WTC11 (cell line): ENCODE measurements around the gene TSPO. TPM values are rescaled to one million over a fixed set of nuclear protein-coding genes. Genes with fewer than 3 reads are reported as not detected.

Source experiments
- ATAC-seq: fragments of 200-7000 bp; cut with Tn5 transposase; 2 replicates; pipeline ENCODE4 v1.10.0; 2021; ENCODE audit warnings: mild to moderate bottlenecking, moderate library complexity
- CTCF ChIA-PET: fragments of 300-600 bp; sonication (Branson Sonifier 250); formaldehyde crosslinking; loops from one replicate; lab custom pipeline; 2021; ENCODE audit warnings: antibody characterized with exemption; lab: Charles Lee
- POLR2A ChIA-PET: fragments of 350-600 bp; sonication (Branson Sonifier 250); formaldehyde crosslinking; loops from one replicate; lab custom pipeline; 2021; ENCODE audit warnings: antibody characterized with exemption; lab: Charles Lee
- DNase-seq: peaks from one replicate; pipeline ENCODE4 v3.0.0; 2021; ENCODE audit warnings: low spot score
- H3K27ac Mint-ChIP-seq: 2 replicates; pipeline ENCODE4 v1.8.0; 2021; ENCODE audit warnings: mixed read lengths
- H3K27me3 Mint-ChIP-seq: 2 replicates; pipeline ENCODE4 v1.8.0; 2021; ENCODE audit warnings: low read depth, mild to moderate bottlenecking, moderate library complexity, mixed read lengths
- H3K36me3 Mint-ChIP-seq: 2 replicates; pipeline ENCODE4 v1.8.0; 2021; ENCODE audit warnings: mixed read lengths
- H3K4me1 Mint-ChIP-seq: 2 replicates; pipeline ENCODE4 v1.8.0; 2022; ENCODE audit warnings: mixed read lengths
- H3K4me3 Mint-ChIP-seq: 2 replicates; pipeline ENCODE4 v1.8.0; 2021; ENCODE audit warnings: mild to moderate bottlenecking, moderate library complexity, mixed read lengths
- H3K9me3 Mint-ChIP-seq: 2 replicates; pipeline ENCODE4 v1.8.0; 2021; ENCODE audit warnings: mixed read lengths
- CBFB ChIP-seq: sonication (generic); formaldehyde crosslinking; IDR thresholded peaks from 2 replicates; pipeline ENCODE4 v1.8.1; 2022; ENCODE audit warnings: mild to moderate bottlenecking, low read depth, missing genetic modification reagents
- CREB1 ChIP-seq: sonication (generic); formaldehyde crosslinking; IDR thresholded peaks from 2 replicates; pipeline ENCODE4 v1.8.0; 2023; ENCODE audit warnings: mild to moderate bottlenecking, missing genetic modification reagents
- CREM ChIP-seq: sonication (generic); formaldehyde crosslinking; IDR thresholded peaks from 2 replicates; pipeline ENCODE4 v1.8.1; 2022; ENCODE audit warnings: mild to moderate bottlenecking, missing genetic modification reagents, moderate library complexity
- FOXJ3 ChIP-seq: sonication (generic); formaldehyde crosslinking; IDR thresholded peaks from 2 replicates; pipeline ENCODE4 v1.9.0; 2021; ENCODE audit warnings: missing genetic modification reagents, mild to moderate bottlenecking, borderline replicate concordance
- NFE2L1 ChIP-seq: sonication (generic); formaldehyde crosslinking; IDR thresholded peaks from 2 replicates; pipeline ENCODE4 v1.8.1; 2023; ENCODE audit warnings: missing genetic modification reagents
- NR1H2 ChIP-seq: sonication (generic); formaldehyde crosslinking; IDR thresholded peaks from 2 replicates; pipeline ENCODE4 v1.9.0; 2021; ENCODE audit warnings: mild to moderate bottlenecking, moderate library complexity, missing genetic modification reagents
- OVOL2 ChIP-seq: fragments of 250-450 bp; sonication (Bioruptor Pico); IDR thresholded peaks from 2 replicates; pipeline ENCODE4 v1.9.0; 2021; ENCODE audit warnings: mild to moderate bottlenecking, borderline replicate concordance
- RELA ChIP-seq: sonication (generic); formaldehyde crosslinking; IDR thresholded peaks from 2 replicates; pipeline ENCODE4 v1.8.1; 2022; ENCODE audit warnings: missing genetic modification reagents, mild to moderate bottlenecking, borderline replicate concordance
- SOX15 ChIP-seq: fragments of 250-450 bp; sonication (Bioruptor Pico); IDR thresholded peaks from 2 replicates; pipeline ENCODE4 v1.9.0; 2021; ENCODE audit warnings: mild to moderate bottlenecking
- TCF7 ChIP-seq: sonication (generic); formaldehyde crosslinking; IDR thresholded peaks from 2 replicates; pipeline ENCODE4 v1.8.0; 2022; ENCODE audit warnings: mild to moderate bottlenecking, low read depth, missing genetic modification reagents, moderate library complexity
- ZNF219 ChIP-seq: sonication (generic); formaldehyde crosslinking; IDR thresholded peaks from 2 replicates; pipeline ENCODE4 v1.8.0; 2023; ENCODE audit warnings: missing genetic modification reagents, mild to moderate bottlenecking, borderline replicate concordance
- ZNF232 ChIP-seq: sonication (generic); formaldehyde crosslinking; IDR thresholded peaks from 2 replicates; pipeline ENCODE4 v1.8.0; 2022; ENCODE audit warnings: mild to moderate bottlenecking, missing genetic modification reagents
- ZNF263 ChIP-seq: sonication (generic); formaldehyde crosslinking; IDR thresholded peaks from 2 replicates; pipeline ENCODE4 v1.8.1; 2022; ENCODE audit warnings: low read depth, mild to moderate bottlenecking, moderate library complexity, missing genetic modification reagents
- ZNF416 ChIP-seq: fragments of 250-450 bp; sonication (Bioruptor Pico); IDR thresholded peaks from 2 replicates; pipeline ENCODE4 v1.9.0; 2021; ENCODE audit warnings: mild to moderate bottlenecking, inconsistent platforms
- ZNF423 ChIP-seq: fragments of 250-450 bp; sonication (Bioruptor Pico); IDR thresholded peaks from 2 replicates; pipeline ENCODE4 v2.1.2; 2022; ENCODE audit warnings: mild to moderate bottlenecking, moderate library complexity
- total RNA-seq: library from RNA; stranded (reverse); gene quantifications from 3 replicates; pipeline ENCODE4 v1.2.3, GENCODE V29; 2021
- TF ChIP-seq, protein P1 (sequence below): sonication (generic); formaldehyde crosslinking; IDR thresholded peaks from 2 replicates; pipeline ENCODE4 v1.8.1; 2022; ENCODE audit warnings: mild to moderate bottlenecking, missing genetic modification reagents, moderate library complexity, borderline replicate concordance
- TF ChIP-seq, protein P2 (sequence below): sonication (generic); formaldehyde crosslinking; IDR thresholded peaks from 2 replicates; pipeline ENCODE4 v1.8.1; 2022; ENCODE audit warnings: mild to moderate bottlenecking, moderate library complexity, missing genetic modification reagents
- TF ChIP-seq, protein P3 (sequence below): sonication (generic); formaldehyde crosslinking; IDR thresholded peaks from 2 replicates; pipeline ENCODE4 v1.8.1; 2022; ENCODE audit warnings: low read depth, mild to moderate bottlenecking, moderate library complexity, missing genetic modification reagents, borderline replicate concordance
- TF ChIP-seq, protein P4 (sequence below): sonication (generic); formaldehyde crosslinking; IDR thresholded peaks from 2 replicates; pipeline ENCODE4 v1.8.0; 2023; ENCODE audit warnings: missing genetic modification reagents
- TF ChIP-seq, protein P5 (sequence below): sonication (generic); formaldehyde crosslinking; IDR thresholded peaks from 2 replicates; pipeline ENCODE4 v1.8.0; 2022; ENCODE audit warnings: mild to moderate bottlenecking, missing genetic modification reagents
- TF ChIP-seq, protein P6 (sequence below): sonication (generic); formaldehyde crosslinking; IDR thresholded peaks from 2 replicates; pipeline ENCODE4 v1.8.1; 2022; ENCODE audit warnings: low read depth, missing genetic modification reagents, borderline replicate concordance
- TF ChIP-seq, protein P7 (sequence below): sonication (generic); formaldehyde crosslinking; IDR thresholded peaks from 2 replicates; pipeline ENCODE4 v1.8.0; 2023; ENCODE audit warnings: mild to moderate bottlenecking, missing genetic modification reagents
- TF ChIP-seq, protein P8 (sequence below): sonication (generic); formaldehyde crosslinking; IDR thresholded peaks from 2 replicates; pipeline ENCODE4 v1.8.1; 2023; ENCODE audit warnings: mild to moderate bottlenecking, missing genetic modification reagents, moderate library complexity

The TSPO gene
- total RNA-seq, 1 experiment from 2014 or later, result 21.9 TPM

DNA sequence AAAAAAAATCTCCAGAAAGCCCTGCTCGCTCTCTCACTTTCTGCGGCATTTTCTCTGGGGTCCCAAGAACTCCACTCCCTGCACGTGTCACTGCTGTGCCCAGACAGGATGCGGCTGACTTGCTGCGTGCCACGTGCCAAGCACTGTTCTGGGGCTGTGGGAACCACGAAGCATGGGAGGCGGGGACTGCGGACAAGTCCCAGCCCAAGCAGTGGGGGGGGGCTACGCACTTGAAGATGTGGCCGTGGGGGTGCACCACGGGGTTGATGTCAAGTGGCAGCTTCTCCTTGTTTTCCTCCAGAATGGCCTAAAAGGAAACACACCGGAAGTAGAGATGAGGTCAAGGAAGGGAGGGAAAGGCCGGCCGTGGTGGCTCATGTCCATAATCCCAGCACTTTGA is 24.7 kb downstream of the TSPO start (continued):
- TF ChIP-seq ZNF219 (CRISPR knock-in tag), result no peak
- no peak for TF ChIP-seq NR1H2 (CRISPR knock-in tag)
- no peak for TF ChIP-seq ZNF416 (CRISPR knock-in tag)
- no peak for TF ChIP-seq TCF7 (CRISPR knock-in tag)
- TF ChIP-seq OVOL2 (CRISPR knock-in tag), result no peak
- TF ChIP-seq ZNF263 (CRISPR knock-in tag), result no peak
- TF ChIP-seq, all 79 proteins: peak for 0

DNA sequence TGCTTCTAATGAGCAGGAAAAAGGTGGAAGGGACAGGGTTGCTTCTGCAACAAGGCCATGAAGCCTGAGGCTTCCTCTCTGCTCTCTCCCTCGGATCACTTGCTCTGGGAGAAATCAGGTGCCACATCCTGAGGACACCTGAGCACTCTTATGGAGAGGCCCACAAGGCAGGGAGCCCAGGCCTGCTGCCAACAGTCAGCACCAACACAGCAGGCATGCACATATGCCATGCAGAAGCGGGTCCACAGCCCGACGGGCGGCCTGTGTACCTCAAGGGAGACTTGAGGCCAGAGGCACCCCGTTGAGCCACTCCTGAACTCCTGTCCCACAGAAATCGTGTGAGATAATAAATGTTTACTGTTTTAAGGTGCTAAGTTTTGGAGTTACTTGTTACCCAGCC is 26.1 kb downstream of the TSPO start:
- no peaks in the 10 kb centered on the region for H3K27me3 Mint-ChIP-seq
- peaks cover 57% of the 10 kb centered on the region for H3K36me3 Mint-ChIP-seq
- no peaks in the 10 kb centered on the region for H3K4me1 Mint-ChIP-seq
- no peaks in the 10 kb centered on the region for H3K9me3 Mint-ChIP-seq
- DNase-seq (no peak), ATAC-seq (no peak)
- TF ChIP-seq, protein P1, sequence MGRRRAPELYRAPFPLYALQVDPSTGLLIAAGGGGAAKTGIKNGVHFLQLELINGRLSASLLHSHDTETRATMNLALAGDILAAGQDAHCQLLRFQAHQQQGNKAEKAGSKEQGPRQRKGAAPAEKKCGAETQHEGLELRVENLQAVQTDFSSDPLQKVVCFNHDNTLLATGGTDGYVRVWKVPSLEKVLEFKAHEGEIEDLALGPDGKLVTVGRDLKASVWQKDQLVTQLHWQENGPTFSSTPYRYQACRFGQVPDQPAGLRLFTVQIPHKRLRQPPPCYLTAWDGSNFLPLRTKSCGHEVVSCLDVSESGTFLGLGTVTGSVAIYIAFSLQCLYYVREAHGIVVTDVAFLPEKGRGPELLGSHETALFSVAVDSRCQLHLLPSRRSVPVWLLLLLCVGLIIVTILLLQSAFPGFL (CRISPR knock-in tag), result no peak
- TF ChIP-seq CBFB (CRISPR knock-in tag) (no peak), SOX15 (no peak), CREB1 (no peak), ZNF232 (CRISPR knock-in tag) (no peak), ZNF416 (CRISPR knock-in tag) (no peak), RELA (CRISPR knock-in tag) (no peak), CREM (no peak), FOXJ3 (no peak), NFE2L1 (CRISPR knock-in tag) (no peak), OVOL2 (CRISPR knock-in tag) (no peak), ZNF423 (no peak)
- TF ChIP-seq, protein P2, sequence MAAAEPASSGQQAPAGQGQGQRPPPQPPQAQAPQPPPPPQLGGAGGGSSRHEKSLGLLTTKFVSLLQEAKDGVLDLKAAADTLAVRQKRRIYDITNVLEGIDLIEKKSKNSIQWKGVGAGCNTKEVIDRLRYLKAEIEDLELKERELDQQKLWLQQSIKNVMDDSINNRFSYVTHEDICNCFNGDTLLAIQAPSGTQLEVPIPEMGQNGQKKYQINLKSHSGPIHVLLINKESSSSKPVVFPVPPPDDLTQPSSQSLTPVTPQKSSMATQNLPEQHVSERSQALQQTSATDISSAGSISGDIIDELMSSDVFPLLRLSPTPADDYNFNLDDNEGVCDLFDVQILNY (CRISPR knock-in tag), result no peak
- TF ChIP-seq, protein P3, sequence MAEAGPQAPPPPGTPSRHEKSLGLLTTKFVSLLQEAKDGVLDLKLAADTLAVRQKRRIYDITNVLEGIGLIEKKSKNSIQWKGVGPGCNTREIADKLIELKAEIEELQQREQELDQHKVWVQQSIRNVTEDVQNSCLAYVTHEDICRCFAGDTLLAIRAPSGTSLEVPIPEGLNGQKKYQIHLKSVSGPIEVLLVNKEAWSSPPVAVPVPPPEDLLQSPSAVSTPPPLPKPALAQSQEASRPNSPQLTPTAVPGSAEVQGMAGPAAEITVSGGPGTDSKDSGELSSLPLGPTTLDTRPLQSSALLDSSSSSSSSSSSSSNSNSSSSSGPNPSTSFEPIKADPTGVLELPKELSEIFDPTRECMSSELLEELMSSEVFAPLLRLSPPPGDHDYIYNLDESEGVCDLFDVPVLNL (CRISPR knock-in tag), result no peak
- TF ChIP-seq, protein P4, sequence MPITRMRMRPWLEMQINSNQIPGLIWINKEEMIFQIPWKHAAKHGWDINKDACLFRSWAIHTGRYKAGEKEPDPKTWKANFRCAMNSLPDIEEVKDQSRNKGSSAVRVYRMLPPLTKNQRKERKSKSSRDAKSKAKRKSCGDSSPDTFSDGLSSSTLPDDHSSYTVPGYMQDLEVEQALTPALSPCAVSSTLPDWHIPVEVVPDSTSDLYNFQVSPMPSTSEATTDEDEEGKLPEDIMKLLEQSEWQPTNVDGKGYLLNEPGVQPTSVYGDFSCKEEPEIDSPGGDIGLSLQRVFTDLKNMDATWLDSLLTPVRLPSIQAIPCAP (CRISPR knock-in tag), result no peak
- TF ChIP-seq, protein P5, sequence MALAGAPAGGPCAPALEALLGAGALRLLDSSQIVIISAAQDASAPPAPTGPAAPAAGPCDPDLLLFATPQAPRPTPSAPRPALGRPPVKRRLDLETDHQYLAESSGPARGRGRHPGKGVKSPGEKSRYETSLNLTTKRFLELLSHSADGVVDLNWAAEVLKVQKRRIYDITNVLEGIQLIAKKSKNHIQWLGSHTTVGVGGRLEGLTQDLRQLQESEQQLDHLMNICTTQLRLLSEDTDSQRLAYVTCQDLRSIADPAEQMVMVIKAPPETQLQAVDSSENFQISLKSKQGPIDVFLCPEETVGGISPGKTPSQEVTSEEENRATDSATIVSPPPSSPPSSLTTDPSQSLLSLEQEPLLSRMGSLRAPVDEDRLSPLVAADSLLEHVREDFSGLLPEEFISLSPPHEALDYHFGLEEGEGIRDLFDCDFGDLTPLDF (CRISPR knock-in tag), result no peak
- TF ChIP-seq, protein P6, sequence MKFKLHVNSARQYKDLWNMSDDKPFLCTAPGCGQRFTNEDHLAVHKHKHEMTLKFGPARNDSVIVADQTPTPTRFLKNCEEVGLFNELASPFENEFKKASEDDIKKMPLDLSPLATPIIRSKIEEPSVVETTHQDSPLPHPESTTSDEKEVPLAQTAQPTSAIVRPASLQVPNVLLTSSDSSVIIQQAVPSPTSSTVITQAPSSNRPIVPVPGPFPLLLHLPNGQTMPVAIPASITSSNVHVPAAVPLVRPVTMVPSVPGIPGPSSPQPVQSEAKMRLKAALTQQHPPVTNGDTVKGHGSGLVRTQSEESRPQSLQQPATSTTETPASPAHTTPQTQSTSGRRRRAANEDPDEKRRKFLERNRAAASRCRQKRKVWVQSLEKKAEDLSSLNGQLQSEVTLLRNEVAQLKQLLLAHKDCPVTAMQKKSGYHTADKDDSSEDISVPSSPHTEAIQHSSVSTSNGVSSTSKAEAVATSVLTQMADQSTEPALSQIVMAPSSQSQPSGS (CRISPR knock-in tag), result no peak
- TF ChIP-seq, protein P7, sequence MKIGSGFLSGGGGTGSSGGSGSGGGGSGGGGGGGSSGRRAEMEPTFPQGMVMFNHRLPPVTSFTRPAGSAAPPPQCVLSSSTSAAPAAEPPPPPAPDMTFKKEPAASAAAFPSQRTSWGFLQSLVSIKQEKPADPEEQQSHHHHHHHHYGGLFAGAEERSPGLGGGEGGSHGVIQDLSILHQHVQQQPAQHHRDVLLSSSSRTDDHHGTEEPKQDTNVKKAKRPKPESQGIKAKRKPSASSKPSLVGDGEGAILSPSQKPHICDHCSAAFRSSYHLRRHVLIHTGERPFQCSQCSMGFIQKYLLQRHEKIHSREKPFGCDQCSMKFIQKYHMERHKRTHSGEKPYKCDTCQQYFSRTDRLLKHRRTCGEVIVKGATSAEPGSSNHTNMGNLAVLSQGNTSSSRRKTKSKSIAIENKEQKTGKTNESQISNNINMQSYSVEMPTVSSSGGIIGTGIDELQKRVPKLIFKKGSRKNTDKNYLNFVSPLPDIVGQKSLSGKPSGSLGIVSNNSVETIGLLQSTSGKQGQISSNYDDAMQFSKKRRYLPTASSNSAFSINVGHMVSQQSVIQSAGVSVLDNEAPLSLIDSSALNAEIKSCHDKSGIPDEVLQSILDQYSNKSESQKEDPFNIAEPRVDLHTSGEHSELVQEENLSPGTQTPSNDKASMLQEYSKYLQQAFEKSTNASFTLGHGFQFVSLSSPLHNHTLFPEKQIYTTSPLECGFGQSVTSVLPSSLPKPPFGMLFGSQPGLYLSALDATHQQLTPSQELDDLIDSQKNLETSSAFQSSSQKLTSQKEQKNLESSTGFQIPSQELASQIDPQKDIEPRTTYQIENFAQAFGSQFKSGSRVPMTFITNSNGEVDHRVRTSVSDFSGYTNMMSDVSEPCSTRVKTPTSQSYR (CRISPR knock-in tag), result no peak
- TF ChIP-seq, protein P8, sequence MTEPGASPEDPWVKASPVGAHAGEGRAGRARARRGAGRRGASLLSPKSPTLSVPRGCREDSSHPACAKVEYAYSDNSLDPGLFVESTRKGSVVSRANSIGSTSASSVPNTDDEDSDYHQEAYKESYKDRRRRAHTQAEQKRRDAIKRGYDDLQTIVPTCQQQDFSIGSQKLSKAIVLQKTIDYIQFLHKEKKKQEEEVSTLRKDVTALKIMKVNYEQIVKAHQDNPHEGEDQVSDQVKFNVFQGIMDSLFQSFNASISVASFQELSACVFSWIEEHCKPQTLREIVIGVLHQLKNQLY (CRISPR knock-in tag), result no peak
- CTCF ChIA-PET, result interaction anchor here (1.8 kb wide), 1 partner anchor 10 kb away, joined by 5 read pairs; no protein-coding TSS in a partner anchor
- POLR2A ChIA-PET, result no interaction called here
- no peak overlapping the region for H3K27ac Mint-ChIP-seq
- H3K4me3 Mint-ChIP-seq, result no peak overlapping the region
